B cell (primary cell): ENCODE results near the gene NAPG. TPM values are rescaled to one million over a fixed set of nuclear protein-coding genes. Genes with fewer than 3 reads are reported as not detected.

Experiments
- ATAC-seq: fragments of 200-7000 bp; cut with Tn5 transposase; one replicate; pipeline ENCODE4 v1.10.0; 2021; ENCODE audit warnings: low read depth, mild to moderate bottlenecking, moderate number of reproducible peaks, moderate library complexity
- CTCF ChIA-PET: fragments of 350-600 bp; sonication (Branson Sonifier 250); formaldehyde crosslinking; loops from one replicate; lab custom pipeline; 2021; ENCODE audit warnings: antibody characterized with exemption, inconsistent platforms; lab: Charles Lee
- POLR2A ChIA-PET: fragments of 350-600 bp; sonication (Branson Sonifier 250); formaldehyde crosslinking; loops from one replicate; lab custom pipeline; 2021; ENCODE audit warnings: antibody characterized with exemption; lab: Charles Lee
- DNase-seq: peaks from one replicate; pipeline ENCODE4 v3.0.0; 2013
- H2AFZ ChIP-seq: 2 replicates; pipeline ENCODE4 v1.6.1; 2012; ENCODE audit warnings: mild to moderate bottlenecking, low read depth, low read length; ENCODE audit not compliant: insufficient read depth, poor library complexity, severe bottlenecking
- H3K27ac ChIP-seq, 2 donors: 1 replicate in 1 of 2; 2 replicates in 1 of 2; pipeline ENCODE4 v1.5.1; 2012 to 2013; ENCODE audit warnings: low read length in 2 of 2, mild to moderate bottlenecking in 2 of 2, moderate library complexity in 1 of 2
- H3K27me3 ChIP-seq, 4 experiments: fragments of 200-600 bp in 1 of 4; sonication (generic) in 1 of 4; replicated peaks in 1 of 4; 1 replicate in 2 of 4; 2 replicates in 2 of 4; pipeline versions ENCODE4 v1.6.1 to v1.7.0; 2013 to 2016; ENCODE audit warnings: low read length in 3 of 4, mild to moderate bottlenecking in 2 of 4, mixed read lengths in 1 of 4, moderate library complexity in 1 of 4; ENCODE audit not compliant: insufficient read depth in 4 of 4, control insufficient read depth in 3 of 4; ENCODE audit errors: control extremely low read depth in 1 of 4
- H3K36me3 ChIP-seq, 2 experiments: replicated peaks in 1 of 2; 1 replicate in 1 of 2; 2 replicates in 1 of 2; pipeline versions ENCODE4 v1.6.1 to v1.7.1; 2013; ENCODE audit warnings: low read length in 1 of 2; ENCODE audit not compliant: insufficient read depth in 2 of 2, control insufficient read depth in 1 of 2; ENCODE audit errors: control extremely low read depth in 1 of 2, extremely low read depth in 1 of 2
- H3K4me1 ChIP-seq, 2 donors: fragments of 200-600 bp in 1 of 2; sonication (generic) in 1 of 2; 1 replicate in 1 of 2; 2 replicates in 1 of 2; pipeline versions ENCODE4 v1.5.1 to v1.6.1; 2013 to 2017; ENCODE audit warnings: low read length in 2 of 2; ENCODE audit not compliant: control insufficient read depth in 2 of 2, insufficient read depth in 2 of 2
- H3K4me2 ChIP-seq: replicated peaks from 2 replicates; pipeline ENCODE3; 2012; ENCODE audit warnings: mild to moderate bottlenecking, low read depth, low read length; ENCODE audit not compliant: poor library complexity, severe bottlenecking
- H3K4me3 ChIP-seq, 5 experiments: fragments of 200-600 bp in 1 of 5; sonication (generic) in 1 of 5; 1 replicate in 3 of 5; 2 replicates in 2 of 5; pipeline versions ENCODE4 v1.5.1 to v1.7.0; 2011 to 2016; ENCODE audit warnings: low read length in 4 of 5, mild to moderate bottlenecking in 4 of 5, low read depth in 2 of 5, control low read depth in 1 of 5, moderate library complexity in 1 of 5; ENCODE audit not compliant: insufficient read depth in 1 of 5; ENCODE audit errors: control extremely low read depth in 1 of 5, extremely low read depth in 1 of 5
- H3K79me2 ChIP-seq: fragments of 200-600 bp; sonication (generic); one replicate; pipeline ENCODE4 v1.6.0; 2016; ENCODE audit warnings: low read length; ENCODE audit not compliant: control insufficient read depth, insufficient read depth
- H3K9ac ChIP-seq: fragments of 200-600 bp; sonication (generic); 2 replicates; pipeline ENCODE4 v1.6.1; 2017; ENCODE audit warnings: mild to moderate bottlenecking, low read length, moderate library complexity
- H3K9me3 ChIP-seq, 3 donors: one replicate each; pipeline versions ENCODE4 v1.6.1 to v1.7.1; 2013; ENCODE audit warnings: low read length in 2 of 3; ENCODE audit not compliant: control insufficient read depth in 2 of 3, insufficient read depth in 1 of 3; ENCODE audit errors: control extremely low read depth in 1 of 3
- H4K20me1 ChIP-seq: 2 replicates; pipeline ENCODE4 v1.6.0; 2012; ENCODE audit warnings: mild to moderate bottlenecking, low read length; ENCODE audit not compliant: insufficient read depth, control insufficient read depth, poor library complexity, severe bottlenecking
- H3K27ac Mint-ChIP-seq: one replicate; pipeline ENCODE4 v1.8.0; 2021; ENCODE audit warnings: mixed read lengths
- H3K27me3 Mint-ChIP-seq: one replicate; pipeline ENCODE4 v1.8.0; 2021; ENCODE audit warnings: mixed read lengths
- H3K4me1 Mint-ChIP-seq: one replicate; pipeline ENCODE4 v1.8.0; 2021; ENCODE audit warnings: mixed read lengths
- H3K4me3 Mint-ChIP-seq: one replicate; pipeline ENCODE4 v1.8.0; 2021; ENCODE audit warnings: mixed read lengths
- H3K9me3 Mint-ChIP-seq: one replicate; pipeline ENCODE4 v1.8.0; 2022; ENCODE audit warnings: mixed read lengths; ENCODE audit not compliant: insufficient read depth
- CTCF ChIP-seq: fragments of 200-600 bp; IDR thresholded peaks from one replicate; pipeline ENCODE4 v1.8.0; 2022; ENCODE audit warnings: antibody characterized with exemption, mild to moderate bottlenecking
- EZH2 ChIP-seq: IDR thresholded peaks from 2 replicates; pipeline ENCODE4 v1.6.1; 2012; ENCODE audit warnings: borderline replicate concordance, low read depth, mild to moderate bottlenecking, moderate library complexity, low read length; ENCODE audit not compliant: insufficient read depth, poor library complexity, severe bottlenecking
- WGBS: methylation state at CpG from one replicate; pipeline ENCODE4 v1.1.5; 2013; ENCODE audit warnings: missing lambda C conversion rate; ENCODE audit not compliant: insufficient coverage; 5-methylcytosine and 5-hydroxymethylcytosine counted together
- intact Hi-C: fragments of 100-400 bp; cut with micrococcal nuclease; formaldehyde crosslinking; loops from one replicate; pipeline ENCODE4 v1.10.0; 2022
- polyA plus RNA-seq: library from polyadenylated mRNA; depleted of rRNA; stranded (reverse); fragments of >200 nt; gene quantifications from 2 replicates; pipeline ENCODE4 v1.2.3, GENCODE V29; 2012
- total RNA-seq, 2 donors: library from RNA; stranded (reverse); fragments of 120-200 nt in 1 of 2; gene quantifications; 1 replicate in 1 of 2; 2 replicates in 1 of 2; pipeline versions ENCODE4 v1.2.3 to v1.2.4, GENCODE V29; 2013 to 2022

Gene NAPG
- total and polyA plus RNA-seq, 2 donors (not counting 1 experiment from before 2014, with no cell fraction given): 9.4 to 31.8 TPM

GRCh38 chr18:10560452-10561045 is 34.7 kb downstream of the NAPG start:
- H3K36me3 ChIP-seq: peaks cover 2 to 5% of the 10 kb centered on the region in 2 experiments
- H3K4me3 ChIP-seq: peak overlapping the region in 3 of 5 experiments; percentile 19 to 46 (median 41)
- peak overlapping the region; percentile 70 for H3K4me3 Mint-ChIP-seq
- intact Hi-C loops: loop anchor here (5.0 kb wide), 1 partner anchor 152 kb away; no protein-coding TSS in a partner anchor
- H3K79me2 ChIP-seq: no peaks in the 10 kb centered on the region
- DNase-seq: peak; percentile 71
- H2AFZ ChIP-seq: peak overlapping the region; percentile 49
- no peaks in the 10 kb centered on the region for H3K9me3 Mint-ChIP-seq
- WGBS: 17% methylated on average over 8 of the region's 17 CpGs
- no peak overlapping the region for H3K27ac Mint-ChIP-seq
- H3K4me1 ChIP-seq: peaks cover 6 to 10% of the 10 kb centered on the region in 2 donors
- ChIA-PET POLR2A (interaction anchor here (0.6 kb wide), 1 partner anchor 907 kb away, joined by 9 read pairs; no protein-coding TSS in a partner anchor), CTCF (interaction anchor here (0.8 to 3.6 kb wide), 22 partner anchors 9 to 1478 kb away, joined by 3 to 20 read pairs (median 4); no protein-coding TSS in a partner anchor)
- H3K27me3 ChIP-seq: no peaks in the 10 kb centered on the region
- no peak overlapping the region for H3K27ac ChIP-seq
- no peaks in the 10 kb centered on the region for H3K9me3 ChIP-seq
- H4K20me1 ChIP-seq: no peaks in the 10 kb centered on the region
- peak; percentile 50 for ATAC-seq
- H3K4me2 ChIP-seq: peak overlapping the region; percentile 73
- peak overlapping the region; percentile 59 for H3K9ac ChIP-seq
- no peaks in the 10 kb centered on the region for H3K27me3 Mint-ChIP-seq
- H3K4me1 Mint-ChIP-seq: peaks cover 10% of the 10 kb centered on the region
- no peak for TF ChIP-seq EZH2
- TF ChIP-seq CTCF: peak; percentile 85

DNA sequence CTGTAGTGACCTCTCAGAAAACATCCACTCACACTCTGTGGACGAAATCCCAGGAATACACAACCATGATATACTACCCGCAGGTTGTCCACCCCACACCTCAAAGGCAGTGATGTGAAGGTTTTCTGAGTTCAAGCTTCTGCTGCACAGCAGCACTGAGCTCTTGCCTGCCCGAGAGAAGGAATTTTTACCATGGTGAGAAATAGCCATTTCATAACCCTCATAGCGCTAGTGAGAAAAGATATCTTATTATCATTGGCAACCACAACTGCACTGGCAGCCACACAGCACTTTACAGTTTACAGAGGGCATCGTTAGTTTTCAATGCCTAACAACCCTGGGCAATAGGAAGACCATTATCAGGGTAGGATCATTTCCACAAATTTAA is 36.9 kb downstream of the NAPG start:
- Mint-ChIP-seq H3K4me1 (peaks cover 10% of the 10 kb centered on the region), H3K27ac (no peak overlapping the region), H3K27me3 (no peaks in the 10 kb centered on the region), H3K9me3 (no peaks in the 10 kb centered on the region), H3K4me3 (no peak overlapping the region)
- H3K4me2 ChIP-seq: no peak overlapping the region
- no peak overlapping the region for H3K4me3 ChIP-seq
- DNase-seq: no peak
- H2AFZ ChIP-seq: no peak overlapping the region
- WGBS: 100% methylated on average over 2 of the region's 5 CpGs
- no peaks in the 10 kb centered on the region for H3K36me3 ChIP-seq
- H3K4me1 ChIP-seq: peaks cover 6 to 10% of the 10 kb centered on the region in 2 donors
- H3K9me3 ChIP-seq: no peaks in the 10 kb centered on the region
- ChIA-PET POLR2A (no interaction called here), CTCF (interaction anchor here (3.6 kb wide), 1 partner anchor 12 kb away, joined by 20 read pairs; no protein-coding TSS in a partner anchor)
- H3K27ac ChIP-seq: no peak overlapping the region
- TF ChIP-seq CTCF (no peak), EZH2 (no peak)
- no peaks in the 10 kb centered on the region for H4K20me1 ChIP-seq
- intact Hi-C loops: loop anchor here (5.0 kb wide), 1 partner anchor 150 kb away; no protein-coding TSS in a partner anchor
- H3K79me2 ChIP-seq: no peaks in the 10 kb centered on the region
- ATAC-seq: no peak
- H3K9ac ChIP-seq: no peak overlapping the region
- H3K27me3 ChIP-seq: no peaks in the 10 kb centered on the region
